ENCODE results near the gene GNE.
"Not testable (repeated sequence)": the region's sequence is repeated elsewhere in the genome, so short reads cannot be mapped to it uniquely, and the experiment has no call there.

Gene GNE

DNA sequence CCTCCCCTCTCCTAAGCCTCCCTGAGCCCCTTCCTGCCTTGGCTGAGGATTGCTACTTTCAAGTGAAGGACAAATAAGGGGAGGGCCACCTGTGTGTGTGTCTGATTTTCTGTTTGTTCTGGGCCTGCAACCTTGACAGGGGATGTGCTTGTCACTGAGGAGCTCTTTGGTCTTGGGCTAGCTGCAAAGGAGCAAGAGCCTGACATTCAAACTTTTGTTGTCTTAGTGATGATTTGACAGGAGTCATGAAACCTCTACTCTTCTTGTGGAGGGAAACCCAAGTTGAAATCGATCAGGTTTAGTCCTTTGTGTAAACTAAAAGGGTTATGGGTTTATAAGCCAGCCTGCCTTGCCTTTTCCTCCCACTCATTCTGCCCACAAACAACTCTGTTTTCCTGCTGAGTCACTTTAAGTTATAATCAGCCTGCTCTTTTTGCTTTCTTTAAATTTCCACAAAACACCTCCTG lies 50.7 kb downstream of the GNE start:
- no peak for DNase-seq

DNA sequence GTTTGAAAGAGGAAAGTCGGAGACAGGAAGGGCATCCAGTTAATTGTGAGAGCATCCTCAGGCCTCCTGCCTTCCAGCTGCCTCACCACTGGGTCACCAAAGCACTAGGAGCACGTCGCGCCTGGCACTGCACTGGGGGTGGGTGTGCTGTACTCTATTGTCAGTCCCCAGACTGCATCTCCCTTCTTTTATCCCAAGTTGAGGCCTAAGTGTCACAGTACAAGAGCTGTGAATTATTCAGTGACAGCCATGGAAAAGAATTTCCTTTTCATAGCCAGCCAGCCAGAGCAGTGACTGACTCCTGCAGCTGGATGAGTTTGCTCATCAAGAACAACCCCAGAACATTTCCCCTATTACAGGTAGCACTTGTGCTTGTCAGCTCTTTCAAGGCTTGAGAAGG lies 51.2 kb downstream of the GNE start:
- no peak for DNase-seq

DNA sequence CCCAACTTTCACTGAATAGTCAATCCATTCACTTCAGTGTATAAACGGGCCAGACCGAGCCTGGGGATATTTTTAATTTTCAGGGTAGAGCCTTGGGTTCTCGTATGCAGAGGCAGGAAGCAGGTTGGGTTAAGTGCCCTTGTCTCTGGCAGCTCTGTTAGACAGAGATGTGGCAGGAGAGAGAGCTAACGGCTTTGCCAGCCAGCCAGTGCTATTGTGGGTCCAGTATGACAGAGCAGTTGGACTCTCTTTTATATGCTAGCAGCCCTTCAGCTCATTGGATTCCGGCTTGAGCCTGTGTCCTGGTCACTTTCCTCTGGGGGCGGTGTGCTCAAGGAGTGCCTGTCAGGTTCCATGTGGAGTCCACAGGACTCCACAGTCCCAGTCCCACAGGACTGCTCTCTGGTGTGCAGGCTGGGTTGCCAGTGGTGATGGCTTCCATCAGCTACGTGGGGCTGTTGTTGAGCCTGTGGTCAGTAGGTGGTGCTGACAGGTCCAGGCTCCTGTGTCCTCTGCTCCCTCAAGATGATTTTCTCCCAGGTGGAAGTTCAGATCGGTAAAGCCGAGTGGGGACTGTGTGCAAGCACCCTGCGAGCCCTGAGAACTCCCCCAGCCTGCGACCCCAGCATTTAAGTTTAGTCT lies 53.2 kb downstream of the GNE start:
- no peak for DNase-seq

DNA sequence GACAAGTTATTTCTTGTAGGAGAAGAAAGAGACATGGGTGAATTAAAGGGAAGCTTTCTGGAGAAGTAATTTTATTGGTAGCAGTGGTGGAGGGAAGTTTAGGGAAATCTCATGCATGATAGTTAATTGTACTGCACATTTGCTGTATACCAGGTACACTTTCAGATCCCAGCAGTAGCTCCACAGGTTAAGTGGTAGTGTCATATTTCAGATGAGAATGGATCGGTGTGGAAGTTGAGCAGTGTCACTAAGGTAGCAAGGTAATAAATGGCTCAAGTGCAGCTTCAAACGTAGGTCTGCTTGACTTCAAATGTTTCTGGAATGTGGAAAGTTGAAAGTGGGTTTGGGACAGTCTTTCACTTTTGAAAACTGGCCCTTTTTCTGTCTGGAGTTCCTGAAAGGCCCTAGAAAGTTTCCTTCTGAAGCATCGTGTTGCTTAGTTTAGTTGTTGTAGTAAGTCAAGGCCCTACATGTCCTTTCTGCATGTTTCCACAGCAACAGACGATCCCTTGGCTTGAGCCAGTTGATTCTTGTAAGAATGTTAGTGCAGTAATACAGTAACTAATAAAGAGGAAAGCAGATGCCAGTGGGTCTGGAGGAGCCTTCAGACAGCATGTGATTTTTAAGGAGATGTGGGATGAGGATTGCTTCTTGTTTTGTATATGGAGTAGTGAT lies 63.8 kb downstream of the GNE start:
- DNase-seq, result no peak

DNA sequence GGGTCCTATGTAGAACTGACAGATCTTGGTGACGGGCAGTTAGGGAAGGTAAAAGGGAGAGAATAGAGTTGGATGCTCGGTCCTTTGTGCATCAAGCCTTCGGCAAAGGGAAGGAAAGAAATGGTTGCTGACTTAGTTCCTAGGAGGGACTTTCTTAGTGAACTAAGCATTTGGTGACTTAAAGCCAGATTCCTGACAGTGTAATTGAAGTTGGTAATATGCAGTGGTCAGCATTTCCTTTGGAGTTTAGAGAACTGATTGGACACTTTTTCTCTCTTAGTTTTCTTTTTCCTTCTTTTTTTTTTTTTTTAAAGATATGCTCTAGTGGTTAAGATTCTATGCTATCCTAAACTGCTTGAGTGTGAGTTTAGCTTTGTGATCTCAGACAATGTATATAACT lies 65.2 kb downstream of the GNE start:
- DNase-seq, result no peak

DNA sequence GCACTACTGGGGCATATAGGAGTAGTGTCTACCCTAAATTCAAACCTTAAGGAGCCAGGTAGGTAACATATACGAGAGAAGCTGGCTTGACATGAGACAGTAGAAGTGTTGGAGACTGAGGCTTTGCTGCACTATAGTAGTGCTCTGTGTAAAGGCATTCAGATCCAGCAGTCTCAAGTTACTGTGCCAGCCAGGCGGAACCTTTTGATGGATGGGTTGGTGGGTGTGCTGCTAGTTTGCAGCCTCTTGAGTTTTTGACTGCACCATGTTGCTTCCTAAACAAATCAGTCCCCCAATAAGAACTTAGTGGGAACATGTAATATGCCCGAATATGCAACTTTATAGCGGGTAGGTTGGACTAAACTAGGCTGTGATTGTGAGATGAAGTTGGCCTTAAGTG lies 66.1 kb downstream of the GNE start:
- DNase-seq, result no peak

DNA sequence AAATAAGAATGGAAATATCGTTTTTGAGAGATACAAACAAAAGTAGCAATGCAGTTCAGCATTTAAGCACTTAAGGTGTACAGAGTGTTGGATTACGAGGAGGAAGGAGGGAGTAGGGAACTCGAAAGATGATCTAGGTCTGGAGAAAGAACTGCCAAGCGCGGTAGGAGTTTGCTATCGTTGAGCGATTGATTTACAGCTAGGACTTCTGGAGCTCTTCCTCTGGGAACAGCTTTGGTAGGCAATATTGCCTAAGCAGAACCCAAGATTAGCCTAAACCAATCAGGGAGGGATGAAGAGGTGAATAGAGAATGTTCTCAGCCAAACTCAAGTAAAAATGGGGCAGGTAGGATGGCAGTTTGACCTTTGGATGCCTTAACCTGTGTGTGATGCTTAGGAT lies 66.6 kb downstream of the GNE start:
- DNase-seq, result no peak

DNA sequence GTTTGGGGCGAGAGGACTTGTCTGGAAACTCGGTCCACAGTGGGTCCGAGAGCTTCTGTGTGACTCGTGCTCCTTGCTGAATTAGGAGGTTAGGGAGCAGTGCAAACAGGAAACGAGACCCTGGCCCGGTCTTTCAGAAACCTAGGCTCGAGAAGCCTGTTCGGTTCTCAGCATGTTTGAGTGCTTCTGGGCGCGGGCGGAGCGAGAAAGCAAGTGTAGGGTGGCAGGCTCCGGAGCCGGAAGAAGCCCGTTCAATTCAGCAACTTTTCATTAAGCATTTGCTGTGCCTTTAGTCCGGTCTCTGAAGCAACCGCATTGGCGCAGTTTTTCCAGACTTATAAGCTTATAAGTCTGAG lies 67.0 kb downstream of the GNE start:
- DNase-seq, result no peak

DNA sequence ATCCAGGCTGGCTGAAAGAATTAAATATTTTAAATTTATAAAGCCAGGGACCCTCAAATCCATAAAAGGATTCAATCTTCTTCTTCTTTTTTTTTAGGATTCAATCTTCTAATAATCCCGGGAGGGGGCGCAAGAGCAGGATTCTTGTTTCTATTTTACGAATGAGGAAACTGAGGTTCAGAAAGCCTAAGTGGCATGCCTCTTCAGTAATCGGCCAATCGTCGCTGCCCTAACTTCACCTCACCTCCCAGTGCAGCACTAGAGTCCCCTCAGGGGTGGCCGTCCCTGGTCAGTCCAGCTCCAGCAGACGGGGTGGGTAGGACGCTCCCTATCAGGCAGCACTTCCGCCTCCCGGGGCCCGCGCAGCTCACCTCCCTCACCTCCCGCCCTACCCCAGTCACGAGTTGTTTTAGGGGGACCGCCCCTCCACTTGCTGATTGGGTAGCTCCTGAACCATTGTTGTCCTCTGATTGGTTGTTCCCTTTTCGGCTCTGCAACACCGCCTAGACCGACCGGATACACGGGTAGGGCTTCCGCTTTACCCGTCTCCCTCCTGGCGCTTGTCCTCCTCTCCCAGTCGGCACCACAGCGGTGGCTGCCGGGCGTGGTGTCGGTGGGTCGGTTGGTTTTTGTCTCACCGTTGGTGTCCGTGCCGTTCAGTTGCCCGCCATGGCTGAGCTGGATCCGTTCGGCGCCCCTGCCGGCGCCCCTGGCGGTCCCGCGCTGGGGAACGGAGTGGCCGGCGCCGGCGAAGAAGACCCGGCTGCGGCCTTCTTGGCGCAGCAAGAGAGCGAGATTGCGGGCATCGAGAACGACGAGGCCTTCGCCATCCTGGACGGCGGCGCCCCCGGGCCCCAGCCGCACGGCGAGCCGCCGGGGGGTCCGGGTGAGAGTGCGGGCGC lies 67.6 kb downstream of the GNE start, which contains the start of gene CLTA:
Gene CLTA, plus strand, starts transcription at position 534 of the 902 bp plus-strand sequence. Its CDS starts 136 bp downstream, at position 670.
- DNase-seq, result peak; percentile 98 to 99

DNA sequence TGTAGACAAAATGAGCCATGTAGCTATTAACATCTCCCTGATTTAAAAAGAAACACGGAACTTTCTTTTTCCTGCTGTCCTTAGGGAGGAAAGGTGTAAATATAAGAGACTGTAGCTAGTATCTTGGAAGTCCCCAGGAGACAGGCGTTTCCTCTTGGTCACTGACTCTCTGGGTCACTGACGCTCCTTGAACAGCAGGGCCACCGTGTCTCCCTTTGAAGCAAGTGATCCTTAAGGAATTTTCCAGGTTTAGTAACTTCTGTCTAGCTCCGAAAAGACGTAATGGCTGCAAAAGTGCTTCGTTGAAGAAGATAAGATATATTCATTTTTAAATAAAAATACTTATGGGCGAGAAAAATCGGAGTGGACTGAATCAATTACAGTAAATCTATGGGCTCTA lies 68.3 kb downstream of the GNE start:
- DNase-seq, result no peak

DNA sequence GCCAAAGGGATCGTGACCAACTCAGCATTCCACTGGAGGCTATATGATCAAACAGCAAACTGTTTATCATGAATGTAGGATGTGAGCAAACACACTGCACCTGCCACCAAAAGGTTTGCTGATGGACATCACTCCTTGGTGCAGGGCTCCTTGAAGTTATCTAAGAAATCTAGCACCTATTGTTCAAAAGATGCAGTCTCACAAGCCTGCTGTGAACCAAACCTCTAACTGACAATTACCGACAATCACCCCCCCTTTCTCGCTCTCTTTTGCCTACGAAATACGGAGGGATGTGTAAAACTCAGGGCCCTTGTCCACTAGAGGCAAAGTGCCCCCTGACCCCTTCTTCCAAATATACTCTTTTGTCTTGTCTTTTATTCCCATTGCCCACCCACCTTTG lies 70.0 kb downstream of the GNE start:
- no peak for DNase-seq

DNA sequence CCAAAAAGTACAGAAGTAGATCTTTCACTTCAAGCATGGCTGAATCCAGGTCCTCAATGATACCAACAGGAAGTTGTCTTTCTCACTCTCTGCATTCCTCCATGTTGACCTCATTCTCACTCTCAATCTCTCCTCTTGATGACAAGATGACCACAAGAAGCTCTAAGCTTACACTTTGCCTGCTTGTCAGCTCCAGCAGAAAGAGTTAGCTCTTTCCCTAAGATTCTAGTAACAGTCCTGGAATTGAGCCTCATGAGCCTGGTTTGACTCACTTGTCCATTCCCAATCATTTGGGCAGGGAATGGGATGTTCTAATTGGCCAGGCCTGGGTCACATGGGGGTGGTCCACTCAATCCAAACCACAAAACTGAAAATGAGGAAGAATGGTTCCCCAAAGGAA lies 70.8 kb downstream of the GNE start:
- DNase-seq, result no peak

DNA sequence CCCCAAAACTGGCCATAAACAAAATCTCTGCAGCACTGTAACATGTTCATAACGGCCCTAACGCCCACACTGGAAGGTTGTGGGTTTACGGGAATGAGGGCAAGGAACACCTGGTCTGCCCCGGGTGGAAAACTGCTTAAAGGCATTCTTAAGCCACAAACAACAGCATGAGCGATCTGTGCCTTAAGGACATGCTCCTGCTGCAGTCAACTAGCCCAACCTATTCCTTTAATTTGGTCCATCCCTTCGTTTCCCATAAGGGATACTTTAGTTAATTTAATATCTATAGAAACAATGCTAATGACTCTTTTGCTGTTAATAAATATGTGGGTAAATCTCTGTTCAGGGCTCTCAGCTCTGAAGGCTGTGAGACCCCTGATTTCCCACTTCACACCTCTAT lies 78.0 kb downstream of the GNE start:
- DNase-seq, result not testable (repeated sequence)

DNA sequence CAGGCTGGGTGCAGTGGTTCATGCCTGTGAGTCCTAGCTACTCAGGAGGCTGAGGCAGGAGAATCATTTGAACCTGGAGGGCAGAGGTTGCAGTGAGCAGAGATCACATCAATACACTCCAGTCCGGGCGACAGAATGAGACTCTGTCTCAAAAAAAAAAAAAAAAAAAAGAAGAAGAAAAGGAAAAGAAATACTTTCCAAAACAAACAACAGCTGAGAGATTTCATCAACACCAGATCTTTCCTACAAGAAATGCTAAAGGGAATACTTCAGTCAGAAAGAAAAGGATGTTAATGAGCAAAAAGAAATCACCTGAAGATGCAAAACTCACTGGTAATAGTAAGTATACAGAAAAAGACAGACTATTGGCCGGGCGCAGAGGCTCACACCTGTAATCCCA lies 80.7 kb downstream of the GNE start:
- no peak for DNase-seq

DNA sequence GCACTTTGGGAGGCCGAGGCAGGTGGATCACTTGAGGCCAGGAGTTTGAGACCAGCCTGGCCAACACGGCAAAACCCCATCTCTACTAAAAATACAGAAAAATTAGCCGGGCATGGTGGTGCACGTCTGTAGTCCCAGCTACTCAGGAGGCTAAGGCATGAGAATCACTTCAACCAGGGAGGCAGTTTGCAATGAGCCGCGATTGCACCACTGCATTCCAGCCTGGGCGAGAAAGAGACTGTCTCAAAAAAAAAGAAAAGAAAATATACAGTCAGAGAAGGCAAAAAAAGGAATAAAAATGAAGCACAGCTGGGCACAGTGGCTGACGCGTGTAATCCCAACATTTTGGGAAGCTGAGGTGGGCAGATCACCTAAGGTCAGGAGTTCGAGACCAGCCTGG lies 81.8 kb downstream of the GNE start:
- DNase-seq, result not testable (repeated sequence)

DNA sequence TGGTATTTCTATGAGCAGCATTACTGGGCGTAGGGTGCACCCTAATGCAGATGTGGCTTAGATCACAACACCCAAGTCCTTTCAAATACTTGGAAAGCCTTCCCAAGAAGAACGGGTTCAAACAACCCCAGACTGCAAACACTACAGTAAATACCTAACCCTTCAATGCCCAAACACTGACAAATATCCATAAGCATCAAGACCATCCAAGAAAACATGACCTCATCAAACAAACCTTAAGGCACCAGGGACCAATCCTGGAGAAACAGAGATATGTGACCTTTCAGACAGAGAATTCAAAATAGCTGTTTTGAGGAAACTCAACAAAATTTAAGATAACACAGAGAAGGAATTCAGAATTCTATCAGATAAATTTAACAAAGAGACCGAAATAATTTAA lies 83.0 kb downstream of the GNE start:
- DNase-seq, result not testable (repeated sequence)

DNA sequence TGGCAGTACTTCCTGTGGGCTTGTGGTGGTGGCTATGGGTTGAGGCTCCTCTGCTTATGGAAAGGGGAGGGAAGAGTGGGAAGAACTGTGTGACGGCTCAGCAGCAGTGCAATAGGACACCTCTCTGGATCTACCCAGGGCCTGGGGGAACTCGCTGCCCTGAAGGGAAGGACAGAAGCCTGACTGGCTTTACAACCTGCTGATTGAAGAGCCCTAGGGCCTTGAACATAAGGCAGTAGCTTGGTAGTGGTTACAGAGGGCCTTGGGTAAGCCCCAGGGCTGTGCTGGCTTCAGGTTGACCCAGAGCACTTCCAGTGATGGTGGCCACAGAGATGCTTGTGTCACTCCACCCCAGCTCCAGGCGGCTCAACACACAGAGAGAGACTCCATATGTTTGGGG lies 83.5 kb downstream of the GNE start:
- DNase-seq, result no peak

DNA sequence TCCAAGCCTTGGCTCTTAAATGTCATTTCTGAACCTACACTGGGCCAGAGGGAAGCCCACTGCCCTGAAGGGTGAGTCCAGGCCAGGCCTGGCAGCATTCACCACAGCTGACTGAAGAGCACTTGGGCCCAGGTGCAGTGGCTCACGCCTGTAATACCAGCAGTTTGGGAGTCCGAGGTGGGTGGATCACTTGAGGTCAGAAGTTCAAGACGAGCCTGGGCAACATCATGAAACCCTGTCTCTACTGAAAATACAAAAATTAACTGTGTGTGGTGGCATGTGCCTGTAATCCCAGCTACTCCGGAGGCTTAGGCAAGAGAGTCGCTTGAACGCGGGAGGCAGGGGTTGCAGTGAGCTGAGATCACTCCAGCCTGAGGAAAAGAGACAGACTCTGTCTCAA lies 84.0 kb downstream of the GNE start:
- no peak for DNase-seq

DNA sequence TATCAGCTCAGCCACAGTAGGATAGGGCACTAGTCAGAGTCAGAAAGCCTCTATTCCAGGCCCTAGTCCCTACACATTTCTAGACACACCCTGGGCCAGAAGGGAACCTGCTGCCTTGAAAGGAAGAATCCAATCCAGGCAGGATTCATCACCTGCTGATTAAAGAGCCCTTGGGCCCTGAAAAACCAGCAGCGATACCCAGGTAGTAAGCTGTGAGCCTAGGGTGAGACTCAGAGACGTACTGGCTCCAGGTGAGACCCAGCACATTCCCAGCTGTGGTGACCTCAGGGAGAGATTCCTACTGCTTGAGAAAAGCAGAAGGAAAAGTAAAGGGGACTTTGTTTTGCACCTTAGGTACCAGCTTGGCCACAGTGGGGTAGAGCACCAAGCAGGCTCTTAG lies 84.4 kb downstream of the GNE start:
- DNase-seq, result no peak

DNA sequence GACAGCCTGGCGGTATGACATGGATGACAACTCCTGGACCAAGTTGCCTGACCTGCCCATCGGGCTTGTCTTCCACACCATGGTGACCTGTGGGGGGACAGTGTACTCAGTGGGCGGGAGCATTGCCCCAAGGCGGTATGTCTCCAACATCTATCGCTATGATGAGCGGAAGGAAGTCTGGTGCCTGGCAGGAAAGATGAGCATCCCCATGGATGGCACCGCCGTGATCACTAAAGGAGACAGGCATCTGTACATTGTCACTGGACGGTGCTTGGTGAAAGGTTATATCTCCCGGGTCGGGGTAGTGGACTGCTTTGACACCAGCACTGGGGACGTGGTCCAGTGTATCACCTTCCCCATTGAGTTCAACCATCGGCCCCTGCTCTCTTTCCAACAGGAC lies 87.7 kb downstream of the GNE start:
- DNase-seq, result no peak

DNA sequence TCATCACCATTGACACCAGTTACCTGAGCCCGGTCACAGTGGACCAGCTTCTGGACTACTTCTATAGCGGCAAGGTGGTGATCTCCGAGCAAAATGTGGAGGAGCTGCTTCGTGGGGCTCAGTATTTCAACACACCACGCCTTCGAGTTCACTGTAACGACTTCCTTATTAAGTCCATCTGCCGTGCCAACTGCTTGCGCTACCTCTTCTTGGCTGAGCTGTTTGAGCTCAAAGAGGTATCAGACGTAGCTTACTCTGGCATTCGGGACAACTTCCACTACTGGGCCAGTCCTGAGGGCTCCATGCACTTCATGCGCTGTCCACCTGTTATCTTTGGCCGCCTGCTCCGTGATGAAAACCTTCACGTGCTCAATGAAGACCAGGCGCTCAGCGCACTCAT lies 88.5 kb downstream of the GNE start:
- DNase-seq, result no peak

DNA sequence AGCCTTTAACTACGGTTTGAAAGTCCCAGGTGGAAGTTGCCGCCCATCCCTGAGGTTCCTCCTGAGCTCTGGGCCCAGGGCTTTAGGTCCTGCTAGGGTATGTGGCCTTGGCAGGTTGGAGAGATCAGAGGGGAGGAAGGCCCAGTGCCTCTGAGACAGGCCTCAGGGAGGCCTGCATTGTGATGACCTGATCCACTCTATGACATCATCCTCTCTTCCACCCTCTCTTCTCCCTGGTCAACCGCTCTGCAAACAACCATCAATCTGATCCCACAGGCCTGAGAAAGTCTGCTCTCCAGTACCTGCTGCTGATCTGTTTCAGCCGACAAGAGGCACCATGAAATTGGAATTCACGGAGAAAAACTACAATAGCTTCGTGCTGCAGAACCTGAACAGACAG lies 89.1 kb downstream of the GNE start, which contains the start of gene CCIN:
Gene CCIN, plus strand, starts transcription at position 223 of the 400 bp plus-strand sequence. Its CDS starts 115 bp downstream, at position 338.
- DNase-seq, result no peak

DNA sequence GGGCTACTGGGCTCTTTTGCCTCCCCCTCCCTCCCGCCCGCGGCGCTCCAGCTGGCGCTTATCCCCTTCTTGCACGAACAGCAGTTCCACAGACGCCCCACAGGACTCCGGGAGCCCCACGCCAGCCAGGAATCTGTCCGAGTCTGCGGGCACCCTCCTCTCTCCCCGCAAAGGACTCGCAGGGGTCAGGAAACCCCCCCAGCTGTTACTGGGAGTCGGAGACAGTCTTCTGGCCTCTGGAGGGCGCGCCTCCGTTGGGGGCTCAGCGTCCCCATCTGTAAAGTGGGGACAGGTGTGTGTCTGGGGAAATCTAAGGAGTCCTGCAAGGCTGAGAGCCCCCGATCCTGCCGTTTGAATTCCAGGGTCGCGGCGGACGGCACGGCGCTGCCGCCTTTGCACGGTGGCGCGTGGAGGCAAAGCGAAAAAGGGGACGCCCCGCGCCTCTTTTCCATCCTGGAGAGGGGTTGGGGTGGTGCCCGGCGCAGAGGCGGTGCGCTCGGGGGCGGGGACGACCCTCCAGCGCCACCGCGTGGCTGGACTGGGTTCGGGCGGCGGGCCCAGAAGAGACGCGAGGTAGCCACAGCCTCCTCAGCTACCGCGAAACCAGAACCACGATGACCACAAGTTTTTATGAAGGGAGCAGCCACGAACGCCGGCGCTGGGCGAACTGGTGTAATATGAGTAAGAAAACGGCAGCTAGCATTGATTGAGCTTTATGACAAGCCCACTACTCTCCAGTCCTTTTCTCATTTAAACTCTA lies 91.9 kb downstream of the GNE start:
- DNase-seq, result peak; percentile 64

Measured in AML-193 (cell line).